Mesothelial cell of epicardium (in vitro differentiated cells): ENCODE data around the gene ARMC9. TPM values are rescaled to one million over a fixed set of nuclear protein-coding genes. Genes with fewer than 3 reads are reported as not detected.

Source experiments
- DNase-seq, 2 experiments: peaks; one replicate each; pipeline ENCODE4 v3.0.0; 2021; ENCODE audit warnings: low spot score in 2 of 2; ENCODE audit not compliant: unreplicated experiment in 2 of 2
- H3K27ac Mint-ChIP-seq: 2 replicates; pipeline ENCODE4 v1.8.0; 2021; ENCODE audit warnings: mixed read lengths
- H3K27me3 Mint-ChIP-seq: 2 replicates; pipeline ENCODE4 v1.8.0; 2021; ENCODE audit warnings: low read depth, mixed read lengths
- H3K36me3 Mint-ChIP-seq: 2 replicates; pipeline ENCODE4 v1.8.0; 2021; ENCODE audit warnings: mixed read lengths
- H3K4me1 Mint-ChIP-seq: 2 replicates; pipeline ENCODE4 v1.8.0; 2021; ENCODE audit warnings: mixed read lengths
- H3K4me3 Mint-ChIP-seq: 2 replicates; pipeline ENCODE4 v1.8.0; 2021; ENCODE audit warnings: mild to moderate bottlenecking, moderate library complexity, mixed read lengths
- H3K9me3 Mint-ChIP-seq: 2 replicates; pipeline ENCODE4 v1.8.0; 2021; ENCODE audit warnings: mixed read lengths
- total RNA-seq: library from RNA; stranded (reverse); gene quantifications from 3 replicates; pipeline ENCODE4 v1.2.1, GENCODE V29; 2021
- TF ChIP-seq, protein P1 (sequence below): fragments of 200-600 bp; sonication (generic); IDR thresholded peaks from one replicate; pipeline ENCODE4 v1.5.0; 2021; ENCODE audit warnings: antibody characterized with exemption; ENCODE audit not compliant: unreplicated experiment

ARMC9 gene
- total RNA-seq, 1 donor from 2014 or later = 52.3 TPM

DNA sequence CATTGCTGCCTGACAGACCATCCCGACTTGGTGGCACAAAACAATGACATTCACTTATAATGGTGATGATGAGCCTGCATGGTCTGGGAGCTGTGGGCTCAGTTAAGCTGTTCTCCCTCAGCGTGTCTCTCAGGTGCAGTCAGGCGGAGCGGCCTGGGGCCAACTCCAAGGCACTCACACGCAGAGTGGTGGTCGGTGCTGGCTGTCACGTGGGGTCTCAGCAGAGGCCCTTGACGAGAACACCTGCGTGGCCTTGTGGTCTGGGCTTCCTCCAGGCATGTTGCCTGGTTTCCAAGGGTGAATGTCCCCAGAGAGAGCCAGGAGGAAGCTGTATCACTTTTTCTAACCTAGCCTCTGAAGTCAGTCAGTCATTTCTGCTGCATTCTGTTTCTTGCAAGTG is 29.8 kb downstream of the ARMC9 start:
- Mint-ChIP-seq H3K9me3 (no peaks in the 10 kb centered on the region), H3K27me3 (no peaks in the 10 kb centered on the region), H3K4me3 (no peak overlapping the region), H3K36me3 (peaks cover 3% of the 10 kb centered on the region), H3K4me1 (peaks cover 19% of the 10 kb centered on the region), H3K27ac (peak overlapping the region; percentile 32)
- no peak for DNase-seq
- TF ChIP-seq, protein P1, sequence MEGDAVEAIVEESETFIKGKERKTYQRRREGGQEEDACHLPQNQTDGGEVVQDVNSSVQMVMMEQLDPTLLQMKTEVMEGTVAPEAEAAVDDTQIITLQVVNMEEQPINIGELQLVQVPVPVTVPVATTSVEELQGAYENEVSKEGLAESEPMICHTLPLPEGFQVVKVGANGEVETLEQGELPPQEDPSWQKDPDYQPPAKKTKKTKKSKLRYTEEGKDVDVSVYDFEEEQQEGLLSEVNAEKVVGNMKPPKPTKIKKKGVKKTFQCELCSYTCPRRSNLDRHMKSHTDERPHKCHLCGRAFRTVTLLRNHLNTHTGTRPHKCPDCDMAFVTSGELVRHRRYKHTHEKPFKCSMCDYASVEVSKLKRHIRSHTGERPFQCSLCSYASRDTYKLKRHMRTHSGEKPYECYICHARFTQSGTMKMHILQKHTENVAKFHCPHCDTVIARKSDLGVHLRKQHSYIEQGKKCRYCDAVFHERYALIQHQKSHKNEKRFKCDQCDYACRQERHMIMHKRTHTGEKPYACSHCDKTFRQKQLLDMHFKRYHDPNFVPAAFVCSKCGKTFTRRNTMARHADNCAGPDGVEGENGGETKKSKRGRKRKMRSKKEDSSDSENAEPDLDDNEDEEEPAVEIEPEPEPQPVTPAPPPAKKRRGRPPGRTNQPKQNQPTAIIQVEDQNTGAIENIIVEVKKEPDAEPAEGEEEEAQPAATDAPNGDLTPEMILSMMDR = no peak

DNA sequence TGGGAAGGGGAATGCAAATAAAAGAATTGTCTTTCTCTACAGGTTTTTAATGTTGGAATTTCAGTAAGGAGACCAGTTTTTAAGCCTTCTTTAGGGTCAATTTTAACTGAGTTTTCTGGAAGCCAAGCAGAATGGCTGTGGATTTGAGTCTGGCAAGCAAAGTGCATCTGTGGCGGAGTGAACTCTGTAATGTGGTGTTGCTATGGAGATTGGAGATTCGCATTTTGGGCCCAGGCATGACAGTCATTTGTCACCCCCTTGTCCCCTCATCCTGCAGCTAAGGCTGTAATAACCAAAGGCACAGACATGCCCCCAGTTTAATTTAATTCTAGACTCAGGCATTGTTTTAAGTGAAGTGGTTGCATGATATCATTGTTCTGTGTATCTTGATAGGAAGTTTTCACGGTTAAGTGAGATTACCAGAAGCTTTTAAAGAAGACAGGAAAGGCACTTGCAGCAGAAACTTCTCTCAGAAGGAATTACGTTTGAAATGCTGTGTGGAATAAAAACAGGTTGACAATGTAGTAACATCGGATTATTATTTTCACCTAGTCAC is 30.6 kb downstream of the ARMC9 start:
- DNase-seq = no peak
- Mint-ChIP-seq H3K4me1 (peaks cover 15% of the 10 kb centered on the region), H3K36me3 (peaks cover 3% of the 10 kb centered on the region), H3K27ac (peak overlapping the region; percentile 32), H3K4me3 (no peak overlapping the region), H3K27me3 (no peaks in the 10 kb centered on the region), H3K9me3 (no peaks in the 10 kb centered on the region)
- TF ChIP-seq, protein P1 = no peak

DNA sequence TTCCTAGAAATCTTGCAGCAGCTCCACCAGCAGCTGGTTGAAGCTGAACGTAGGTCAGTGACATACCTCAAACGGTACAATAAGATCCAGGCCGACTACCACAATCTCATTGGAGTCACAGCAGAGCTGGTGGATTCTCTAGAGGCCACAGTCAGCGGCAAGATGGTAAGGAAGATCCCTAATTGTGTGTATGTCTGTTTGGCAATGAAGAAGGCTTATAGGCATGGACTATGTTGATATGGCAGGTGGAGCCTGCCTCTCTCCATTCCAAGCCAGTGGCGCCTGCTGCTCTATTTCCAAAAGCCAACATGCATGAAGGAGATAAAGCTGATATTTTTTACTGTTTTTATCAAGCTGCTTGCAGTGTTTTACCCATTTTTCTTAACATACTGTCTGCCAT is 36.8 kb downstream of the ARMC9 start:
- H3K27me3 Mint-ChIP-seq = no peaks in the 10 kb centered on the region
- no peak for DNase-seq
- H3K9me3 Mint-ChIP-seq = no peaks in the 10 kb centered on the region
- H3K36me3 Mint-ChIP-seq = peaks cover 12% of the 10 kb centered on the region
- TF ChIP-seq, protein P1 = no peak
- no peak overlapping the region for H3K4me3 Mint-ChIP-seq
- H3K27ac Mint-ChIP-seq = no peak overlapping the region
- H3K4me1 Mint-ChIP-seq = no peaks in the 10 kb centered on the region

DNA sequence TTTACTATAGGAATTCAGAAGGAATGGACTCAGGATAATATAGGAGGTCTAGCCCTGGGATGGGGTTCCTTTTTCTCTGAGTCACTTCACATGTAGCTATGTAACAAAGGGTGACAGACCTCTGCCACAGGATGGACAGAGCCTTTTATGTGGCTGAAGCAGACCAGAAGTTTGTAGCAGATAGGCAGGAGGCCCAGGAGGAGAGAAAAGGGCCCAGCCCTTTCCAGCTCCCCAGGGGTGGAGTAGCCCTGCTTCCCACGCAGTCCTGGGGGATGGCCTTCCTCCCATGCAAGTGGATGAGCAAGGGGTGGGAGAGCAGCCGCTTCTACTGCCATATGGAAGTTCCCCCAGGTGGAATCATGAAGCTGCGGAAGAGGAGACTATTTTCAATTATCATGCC is 40.3 kb downstream of the ARMC9 start:
- H3K36me3 Mint-ChIP-seq = peaks cover 21% of the 10 kb centered on the region
- no peaks in the 10 kb centered on the region for H3K9me3 Mint-ChIP-seq
- H3K4me3 Mint-ChIP-seq = no peak overlapping the region
- H3K27ac Mint-ChIP-seq = no peak overlapping the region
- no peak for DNase-seq
- H3K4me1 Mint-ChIP-seq = peaks cover 3% of the 10 kb centered on the region
- TF ChIP-seq, protein P1 = no peak
- H3K27me3 Mint-ChIP-seq = no peaks in the 10 kb centered on the region

DNA sequence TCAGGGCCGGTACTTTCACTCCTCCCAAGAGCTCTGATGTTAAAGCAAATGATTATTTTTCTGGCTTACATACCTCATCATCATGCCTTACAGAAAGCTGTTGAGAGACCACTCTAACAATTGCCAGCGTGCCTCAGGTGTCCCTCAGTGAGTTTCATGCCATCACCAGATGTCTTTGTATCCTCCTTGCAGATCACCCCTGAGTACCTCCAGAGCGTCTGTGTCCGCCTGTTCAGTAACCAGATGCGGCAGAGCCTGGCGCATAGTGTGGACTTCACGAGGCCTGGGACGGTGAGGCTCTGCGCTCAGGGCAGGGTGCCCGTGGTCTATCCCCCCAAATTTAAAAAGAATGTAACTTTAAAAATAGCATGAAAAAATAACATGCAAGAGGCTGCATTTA is 41.3 kb downstream of the ARMC9 start:
- peaks cover 24% of the 10 kb centered on the region for H3K36me3 Mint-ChIP-seq

More for the DNA sequence above, 41.3 kb downstream of the ARMC9 start:
- Mint-ChIP-seq H3K4me1 (peaks cover 4% of the 10 kb centered on the region), H3K4me3 (no peak overlapping the region), H3K9me3 (no peaks in the 10 kb centered on the region), H3K27ac (no peak overlapping the region), H3K27me3 (no peaks in the 10 kb centered on the region)
- TF ChIP-seq, protein P1 = no peak
- DNase-seq = no peak
